SU-DHL-6 (cell line): ENCODE results near the gene DUX4.
"Not testable (repeated sequence)": the region's sequence is repeated elsewhere in the genome, so short reads cannot be mapped to it uniquely, and the experiment has no call there.

ENCODE experiments used
- H2AFZ ChIP-seq: fragments of 200-600 bp; sonication (generic); 2 replicates; pipeline ENCODE4 v1.6.1; 2014; ENCODE audit warnings: low read depth, mild to moderate bottlenecking, moderate library complexity, mixed read lengths, antibody characterized with exemption, low read length; ENCODE audit not compliant: severe bottlenecking
- H3F3A ChIP-seq: fragments of 200-600 bp; shearing (Covaris generic); 2 replicates; pipeline ENCODE4 v1.6.0; 2016; ENCODE audit warnings: antibody characterized with exemption, mild to moderate bottlenecking; ENCODE audit not compliant: insufficient read depth
- H3K27ac ChIP-seq: fragments of 200-600 bp; sonication (generic); 2 replicates; pipeline ENCODE4 v1.5.1; 2016; ENCODE audit warnings: low read depth, mild to moderate bottlenecking, low read length, moderate library complexity, mixed read lengths
- H3K27me3 ChIP-seq: fragments of 200-600 bp; sonication (generic), shearing (Covaris generic); 2 replicates; pipeline ENCODE4 v1.6.0; 2014; ENCODE audit warnings: mild to moderate bottlenecking, low read length
- H3K36me3 ChIP-seq: fragments of 200-600 bp; sonication (generic); 2 replicates; pipeline ENCODE4 v1.6.1; 2014; ENCODE audit warnings: mild to moderate bottlenecking, low read length, mixed read lengths
- H3K4me2 ChIP-seq: fragments of 300-600, 200-600 bp; shearing (Covaris generic), sonication (generic); 2 replicates; pipeline ENCODE4 v1.6.0; 2014; ENCODE audit warnings: low read length, low read depth, mild to moderate bottlenecking; ENCODE audit not compliant: poor library complexity, severe bottlenecking
- H3K4me3 ChIP-seq: fragments of 200-600 bp; sonication (generic); 2 replicates; pipeline ENCODE4 v1.5.1; 2014; ENCODE audit warnings: antibody characterized with exemption, low read length, mild to moderate bottlenecking, mixed read lengths; ENCODE audit not compliant: insufficient read depth, poor library complexity, severe bottlenecking
- H3K79me2 ChIP-seq: fragments of 200-600 bp; sonication (generic); 2 replicates; pipeline ENCODE4 v1.6.1; 2014; ENCODE audit warnings: mild to moderate bottlenecking, low read length, moderate library complexity; ENCODE audit not compliant: insufficient read depth
- H3K9ac ChIP-seq: fragments of 200-600 bp; sonication (generic); 2 replicates; pipeline ENCODE4 v1.7.0; 2014; ENCODE audit warnings: mild to moderate bottlenecking, low read length
- H3K9me2 ChIP-seq: fragments of 200-600 bp; sonication (generic); replicated peaks from 2 replicates; pipeline ENCODE4 v1.6.1; 2014; ENCODE audit warnings: low read length; ENCODE audit not compliant: insufficient read depth
- H3K9me3 ChIP-seq: fragments of 200-600 bp; sonication (generic); 2 replicates; pipeline ENCODE4 v1.6.1; 2014; ENCODE audit warnings: low read length, mixed read lengths; ENCODE audit not compliant: insufficient read depth
- H4K20me1 ChIP-seq: fragments of 200-600 bp; sonication (generic); 2 replicates; pipeline ENCODE4 v1.6.1; 2014; ENCODE audit warnings: low read depth, mild to moderate bottlenecking, antibody characterized with exemption, low read length, moderate library complexity, mixed read lengths

The DUX4 gene

DNA sequence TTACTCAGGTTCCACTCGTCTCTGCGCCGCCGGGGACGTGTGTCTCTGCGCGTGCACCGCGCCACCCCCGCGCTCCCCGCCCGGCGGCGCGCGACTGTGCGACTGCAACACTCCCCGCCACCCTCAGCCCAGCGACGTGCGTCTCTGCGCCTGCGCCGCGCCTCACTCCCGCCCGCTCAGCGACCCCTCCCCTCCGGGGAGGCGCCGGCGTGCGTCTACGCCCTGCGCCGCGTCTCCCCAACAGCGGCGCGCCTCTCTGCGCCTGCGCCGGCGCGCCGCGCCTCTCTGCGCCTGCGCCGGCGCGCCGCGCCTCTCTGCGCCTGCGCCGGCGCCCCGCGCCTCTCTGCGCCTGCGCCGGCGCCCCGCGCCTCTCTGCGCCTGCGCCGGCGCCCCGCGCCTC lies 29.9 kb downstream of the DUX4 start:
- H3K4me2 ChIP-seq, H3K36me3 ChIP-seq, H3F3A ChIP-seq, H3K27ac ChIP-seq, H2AFZ ChIP-seq, H4K20me1 ChIP-seq, H3K79me2 ChIP-seq, H3K4me3 ChIP-seq, H3K9ac ChIP-seq, H3K27me3 ChIP-seq, H3K9me2 ChIP-seq, H3K9me3 ChIP-seq: not testable (repeated sequence)
